GM12878 (cell line): Measurements from ENCODE around the gene CNKSR1. TPM values are rescaled to one million over a fixed set of nuclear protein-coding genes. Genes with fewer than 3 reads are reported as not detected.

Experiments
- ATAC-seq: fragments of 200-7000 bp; cut with Tn5 transposase; 3 replicates; pipeline ENCODE4 v1.9.1; 2020; ENCODE audit warnings: mild to moderate bottlenecking, moderate library complexity
- BruUV-seq: library from RNA; stranded (reverse); fragments of 400-500 nt; replicated peaks from 2 replicates; lab custom pipeline; 2021; lab: Mats Ljungman, UMichigan
- CTCF ChIA-PET: fragments of 300-600 bp; sonication (Branson Sonifier 250); formaldehyde crosslinking; extraction: SDS; loops from one replicate; lab custom pipeline; 2021; ENCODE audit warnings: inconsistent platforms; lab: Yijun Ruan, JAX
- POLR2A ChIA-PET: fragments of 350-600 bp; formaldehyde crosslinking; extraction: SDS; loops from one replicate; lab custom pipeline; 2021; ENCODE audit warnings: inconsistent platforms; lab: Charles Lee
- RAD21 ChIA-PET: fragments of 300-600 bp; sonication (Branson Sonifier 250); formaldehyde crosslinking; loops from one replicate; lab custom pipeline; 2023; ENCODE audit warnings: antibody characterized with exemption; ENCODE audit not compliant: unreplicated experiment; lab: Charles Lee
- SMC1A ChIA-PET: fragments of 300-600 bp; sonication (Branson Sonifier 250); formaldehyde crosslinking; loops from one replicate; lab custom pipeline; 2023; ENCODE audit not compliant: unreplicated experiment, uncharacterized antibody; lab: Charles Lee
- DNase-seq: peaks from one replicate; pipeline ENCODE4 v3.0.0-alpha.2; 2011; ENCODE audit warnings: low read depth, low spot score
- FAIRE-seq: peaks from 3 replicates; lab custom pipeline; 2011; peaks lifted over from hg19 to GRCh38; lab: Jason Lieb, UNC
- H2AFZ ChIP-seq: 2 replicates; pipeline ENCODE4 v1.6.0; 2011; ENCODE audit warnings: low read depth, low read length, control low read depth; ENCODE audit not compliant: control insufficient read depth
- H3K27ac ChIP-seq: 2 replicates; pipeline ENCODE4 v1.5.1; 2011; ENCODE audit warnings: control low read depth; ENCODE audit not compliant: control insufficient read depth, insufficient read depth
- H3K27me3 ChIP-seq, 2 experiments: replicated peaks in 1 of 2; 2 replicates each; pipeline versions ENCODE4 v1.6.0 to v1.6.1; 2011; ENCODE audit warnings: low read length in 1 of 2; ENCODE audit not compliant: control insufficient read depth in 2 of 2, insufficient read depth in 2 of 2
- H3K36me3 ChIP-seq, 2 experiments: 2 replicates each; pipeline ENCODE4 v1.5.1; 2011; ENCODE audit warnings: low read length in 1 of 2; ENCODE audit not compliant: control insufficient read depth in 2 of 2, insufficient read depth in 2 of 2
- H3K4me1 ChIP-seq: 2 replicates; pipeline ENCODE4 v1.6.1; 2011; ENCODE audit warnings: mild to moderate bottlenecking, low read length, moderate library complexity, mixed read lengths; ENCODE audit not compliant: control insufficient read depth, insufficient read depth
- H3K4me2 ChIP-seq: 2 replicates; pipeline ENCODE4 v1.6.0; 2011; ENCODE audit warnings: control low read depth; ENCODE audit not compliant: control insufficient read depth, insufficient read depth
- H3K4me3 ChIP-seq: fragments of 200-600 bp; sonication (generic); 2 replicates; pipeline ENCODE4 v1.5.1; 2016
- H3K79me2 ChIP-seq: 2 replicates; pipeline ENCODE4 v1.6.0; 2011; ENCODE audit warnings: low read length; ENCODE audit not compliant: control insufficient read depth, insufficient read depth
- H3K9ac ChIP-seq: 2 replicates; pipeline ENCODE4 v1.8.0; 2011; ENCODE audit warnings: low read length, control low read depth, mixed read lengths; ENCODE audit not compliant: control insufficient read depth, insufficient read depth
- H3K9me3 ChIP-seq: replicated peaks from 3 replicates; pipeline ENCODE4 v1.5.1; 2011; ENCODE audit warnings: mild to moderate bottlenecking, low read length; ENCODE audit not compliant: control insufficient read depth, insufficient read depth
- H4K20me1 ChIP-seq: 2 replicates; pipeline ENCODE4 v1.6.0; 2011; ENCODE audit not compliant: control insufficient read depth, insufficient read depth
- ASH2L ChIP-seq: fragments of 300-600, 200-600 bp; sonication (generic); IDR thresholded peaks from 2 replicates; pipeline ENCODE4 v1.6.1; 2017; ENCODE audit warnings: low read depth, mild to moderate bottlenecking, borderline replicate concordance
- CHD4 ChIP-seq: fragments of 200-600 bp; sonication (generic); IDR thresholded peaks from 2 replicates; pipeline ENCODE4 v1.6.1; 2016; ENCODE audit warnings: mild to moderate bottlenecking
- IRF4 ChIP-seq: IDR thresholded peaks from 2 replicates; pipeline ENCODE4 v1.6.1; 2011; ENCODE audit warnings: low read depth, low read length
- MTA2 ChIP-seq: fragments of 450-650 bp; IDR thresholded peaks from 2 replicates; pipeline ENCODE4 v1.6.1; 2016; ENCODE audit warnings: low read depth, mild to moderate bottlenecking, moderate library complexity
- NFXL1 ChIP-seq: fragments of 450-650 bp; IDR thresholded peaks from 2 replicates; pipeline ENCODE4 v1.6.1; 2017; ENCODE audit warnings: antibody characterized with exemption, mild to moderate bottlenecking, borderline replicate concordance
- RELA ChIP-seq: fragments of 450-650 bp; IDR thresholded peaks from 2 replicates; pipeline ENCODE4 v1.8.0; 2014; ENCODE audit warnings: borderline replicate concordance; ENCODE audit not compliant: partially characterized antibody
- RELB ChIP-seq: fragments of 450-650 bp; IDR thresholded peaks from 2 replicates; pipeline ENCODE4 v1.6.1; 2017; ENCODE audit warnings: low read depth, mild to moderate bottlenecking, moderate library complexity
- TARDBP ChIP-seq: IDR thresholded peaks from 2 replicates; pipeline ENCODE4 v1.6.1; 2016; ENCODE audit warnings: borderline replicate concordance
- WGBS: methylation state at CpG from one replicate; pipeline ENCODE4 v1.1.6; 2016; ENCODE audit warnings: low lambda C conversion rate; ENCODE audit not compliant: insufficient replicate concordance, insufficient coverage; ENCODE audit errors: missing lambda C conversion rate; 5-methylcytosine and 5-hydroxymethylcytosine counted together
- in situ Hi-C: fragments of 300-500 bp; cut with MboI; formaldehyde crosslinking; loops from 9 replicates; pipeline ENCODE4 v1.14.3; 2018; ENCODE audit warnings: mixed read lengths
- intact Hi-C: fragments of 100-400 bp; cut with micrococcal nuclease; formaldehyde crosslinking; loops from one replicate; pipeline ENCODE4 v1.14.2; 2022; ENCODE audit not compliant: unreplicated experiment
- polyA plus RNA-seq, 11 experiments: library from polyadenylated mRNA; depleted of rRNA in 4 of 11; unstranded in 6 of 11; stranded (reverse) in 5 of 11; fragments of >200 nt; fragmentation: Nextera tagmentation in 4 of 11; fragmentation: Illumina TruSeq in 1 of 11; extraction: Ambion mirVana in 4 of 11; extraction: Trizol in 1 of 11; gene quantifications; 1 replicate in 1 of 11; 2 replicates in 10 of 11; pipeline versions ENCODE4 v1.2.1 to v1.2.3, GENCODE V29; 2011 to 2016; ENCODE audit warnings: inconsistent platforms in 2 of 11, missing spikeins in 2 of 11, low read depth in 1 of 11
- total RNA-seq, 4 experiments: library from RNA; depleted of rRNA in 3 of 4; stranded (reverse); fragments of >200 nt in 3 of 4; fragmentation: Illumina TruSeq in 1 of 4; extraction: Trizol in 1 of 4; gene quantifications; 2 replicates each; pipeline versions ENCODE4 v1.2.1 to v1.2.3, GENCODE V29; 2013 to 2021
- TF ChIP-seq, protein P1 (sequence below): fragments of 450-650 bp; IDR thresholded peaks from 2 replicates; pipeline ENCODE4 v1.6.1; 2016; ENCODE audit warnings: mild to moderate bottlenecking

CNKSR1 gene
- total and polyA plus RNA-seq, 10 of the 15 experiments (the other 5 are each of a cell fraction or from before 2014, with no cell fraction given): 0.06 to 1.2 (median 0.86) TPM

GRCh38 chr1:26156285-26157038, 20.8 kb upstream of the CNKSR1 start:
- H2AFZ ChIP-seq: no peak overlapping the region
- WGBS: 7% methylated on average over 10 of the region's 12 CpGs
- no peaks in the 10 kb centered on the region for H3K4me1 ChIP-seq
- no peak overlapping the region for H3K4me3 ChIP-seq
- ATAC-seq (no peak), FAIRE-seq (no peak), DNase-seq (no peak)
- intact Hi-C loops (no loop called here), in situ Hi-C loops (no loop called here)
- H3K36me3 ChIP-seq: no peaks in the 10 kb centered on the region
- ChIA-PET RAD21 (interaction anchor here (0.8 kb wide), 1 partner anchor 55 kb away, joined by 3 read pairs; no protein-coding TSS in a partner anchor), CTCF (interaction anchor here (1.2 to 4.8 kb wide), 8 partner anchors 8 to 261 kb away, joined by 3 to 24 read pairs (median 4); partner anchors contain the start of genes C1orf232, CEP85 and ZNF593), SMC1A (interaction anchor here (2.3 kb wide), 1 partner anchor 11 kb away, joined by 11 read pairs; no protein-coding TSS in a partner anchor), POLR2A (no interaction called here)
- BruUV-seq: no TSS peak
- no peaks in the 10 kb centered on the region for H4K20me1 ChIP-seq
- H3K79me2 ChIP-seq: no peaks in the 10 kb centered on the region
- TF ChIP-seq, protein P1, sequence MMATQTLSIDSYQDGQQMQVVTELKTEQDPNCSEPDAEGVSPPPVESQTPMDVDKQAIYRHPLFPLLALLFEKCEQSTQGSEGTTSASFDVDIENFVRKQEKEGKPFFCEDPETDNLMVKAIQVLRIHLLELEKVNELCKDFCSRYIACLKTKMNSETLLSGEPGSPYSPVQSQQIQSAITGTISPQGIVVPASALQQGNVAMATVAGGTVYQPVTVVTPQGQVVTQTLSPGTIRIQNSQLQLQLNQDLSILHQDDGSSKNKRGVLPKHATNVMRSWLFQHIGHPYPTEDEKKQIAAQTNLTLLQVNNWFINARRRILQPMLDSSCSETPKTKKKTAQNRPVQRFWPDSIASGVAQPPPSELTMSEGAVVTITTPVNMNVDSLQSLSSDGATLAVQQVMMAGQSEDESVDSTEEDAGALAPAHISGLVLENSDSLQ: no peak
- TF ChIP-seq TARDBP (no peak), MTA2 (no peak), RELA (no peak), IRF4 (no peak), RELB (no peak), CHD4 (no peak), NFXL1 (no peak), ASH2L (no peak)
- H3K27me3 ChIP-seq: peaks cover 1 to 12% of the 10 kb centered on the region in 2 experiments
- no peak overlapping the region for H3K4me2 ChIP-seq
- H3K9me3 ChIP-seq: no peaks in the 10 kb centered on the region
- no peak overlapping the region for H3K27ac ChIP-seq
- no peak overlapping the region for H3K9ac ChIP-seq
